Epithelial cell of proximal tubule (primary cell): ENCODE data around the gene SIKE1. TPM values are rescaled to one million over a fixed set of nuclear protein-coding genes. Genes with fewer than 3 reads are reported as not detected.
"Not testable (repeated sequence)": the region's sequence is repeated elsewhere in the genome, so short reads cannot be mapped to it uniquely, and the experiment has no call there.

ENCODE experiments used
- DNase-seq: peaks from one replicate; pipeline ENCODE4 v3.0.0-alpha.2; 2011; ENCODE audit warnings: low read depth
- H3K4me3 ChIP-seq: 2 replicates; pipeline ENCODE4 v1.5.1; 2011; ENCODE audit warnings: low read depth, mild to moderate bottlenecking, low read length
- total RNA-seq: library from RNA; depleted of rRNA; stranded (reverse); fragments of >200 nt; gene quantifications from 2 replicates; pipeline ENCODE4 v1.2.3, GENCODE V29; 2015
- TF ChIP-seq, protein P1 (sequence below): conservative IDR thresholded peaks from 2 replicates; pipeline ENCODE4 v1.5.1; 2012; ENCODE audit warnings: low read depth, mild to moderate bottlenecking, low read length

SIKE1 gene
- total RNA-seq, 1 donor from 2014 or later, result 34.8 TPM

DNA sequence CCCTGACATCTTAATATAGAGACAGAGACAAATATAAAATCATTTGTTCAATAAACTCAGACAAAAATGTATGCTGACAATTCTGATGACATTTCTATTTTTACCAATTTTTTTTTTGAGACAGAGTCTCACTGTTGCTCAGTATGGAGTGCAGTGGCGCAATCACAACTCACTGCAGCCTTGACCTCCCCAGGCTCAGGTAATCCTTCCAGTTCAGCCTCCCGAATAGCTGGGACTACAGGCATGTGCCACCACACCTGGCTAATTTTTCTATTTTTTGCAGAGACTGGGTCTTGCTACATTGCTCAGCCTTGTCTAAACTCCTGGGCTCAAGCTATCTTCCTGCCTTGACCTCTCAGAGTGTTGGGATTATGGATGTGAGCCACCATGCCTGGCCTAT, 13.6 kb upstream of the SIKE1 start:
- DNase-seq, result no peak
- TF ChIP-seq, protein P1, sequence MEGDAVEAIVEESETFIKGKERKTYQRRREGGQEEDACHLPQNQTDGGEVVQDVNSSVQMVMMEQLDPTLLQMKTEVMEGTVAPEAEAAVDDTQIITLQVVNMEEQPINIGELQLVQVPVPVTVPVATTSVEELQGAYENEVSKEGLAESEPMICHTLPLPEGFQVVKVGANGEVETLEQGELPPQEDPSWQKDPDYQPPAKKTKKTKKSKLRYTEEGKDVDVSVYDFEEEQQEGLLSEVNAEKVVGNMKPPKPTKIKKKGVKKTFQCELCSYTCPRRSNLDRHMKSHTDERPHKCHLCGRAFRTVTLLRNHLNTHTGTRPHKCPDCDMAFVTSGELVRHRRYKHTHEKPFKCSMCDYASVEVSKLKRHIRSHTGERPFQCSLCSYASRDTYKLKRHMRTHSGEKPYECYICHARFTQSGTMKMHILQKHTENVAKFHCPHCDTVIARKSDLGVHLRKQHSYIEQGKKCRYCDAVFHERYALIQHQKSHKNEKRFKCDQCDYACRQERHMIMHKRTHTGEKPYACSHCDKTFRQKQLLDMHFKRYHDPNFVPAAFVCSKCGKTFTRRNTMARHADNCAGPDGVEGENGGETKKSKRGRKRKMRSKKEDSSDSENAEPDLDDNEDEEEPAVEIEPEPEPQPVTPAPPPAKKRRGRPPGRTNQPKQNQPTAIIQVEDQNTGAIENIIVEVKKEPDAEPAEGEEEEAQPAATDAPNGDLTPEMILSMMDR, result no peak
- H3K4me3 ChIP-seq, result no peak overlapping the region

DNA sequence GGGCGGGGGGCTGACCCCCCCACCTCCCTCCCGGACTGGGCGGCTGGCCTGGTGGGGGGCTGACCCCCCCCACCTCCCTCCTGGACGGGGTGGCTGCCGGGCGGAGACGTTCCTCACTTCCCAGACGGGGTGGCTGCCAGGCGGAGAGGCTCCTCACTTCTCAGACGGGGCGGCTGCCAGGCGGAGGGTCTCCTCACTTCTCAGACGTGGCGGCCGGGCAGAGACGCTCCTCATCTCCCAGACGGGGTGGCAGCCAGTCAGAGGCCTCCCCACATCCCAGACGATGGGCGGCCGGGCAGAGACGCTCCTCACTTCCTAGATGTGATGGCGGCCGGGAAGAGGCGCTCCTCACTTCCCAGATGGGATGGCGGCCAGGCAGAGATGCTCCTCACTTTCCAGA, 10.1 kb upstream of the SIKE1 start:
- H3K4me3 ChIP-seq, DNase-seq: not testable (repeated sequence)

DNA sequence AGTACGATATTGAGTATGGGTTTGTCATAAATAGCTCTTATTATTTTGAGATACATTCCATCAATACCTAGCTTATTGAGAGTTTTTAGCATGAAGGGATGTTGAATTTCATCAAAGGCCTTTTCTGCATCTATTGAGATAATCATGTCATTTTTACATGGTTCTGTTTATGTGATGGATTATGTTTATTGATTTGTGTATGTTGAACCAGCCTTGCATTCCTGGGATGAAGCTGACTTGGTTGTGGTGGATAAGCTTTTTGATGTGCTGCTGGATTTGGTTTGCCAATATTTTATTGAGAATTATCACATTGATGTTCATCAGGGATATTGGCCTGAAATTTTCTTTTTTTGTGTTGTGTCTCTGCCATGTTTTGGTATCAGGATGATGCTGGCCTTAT, 6.0 kb upstream of the SIKE1 start:
- DNase-seq, H3K4me3 ChIP-seq: not testable (repeated sequence)

DNA sequence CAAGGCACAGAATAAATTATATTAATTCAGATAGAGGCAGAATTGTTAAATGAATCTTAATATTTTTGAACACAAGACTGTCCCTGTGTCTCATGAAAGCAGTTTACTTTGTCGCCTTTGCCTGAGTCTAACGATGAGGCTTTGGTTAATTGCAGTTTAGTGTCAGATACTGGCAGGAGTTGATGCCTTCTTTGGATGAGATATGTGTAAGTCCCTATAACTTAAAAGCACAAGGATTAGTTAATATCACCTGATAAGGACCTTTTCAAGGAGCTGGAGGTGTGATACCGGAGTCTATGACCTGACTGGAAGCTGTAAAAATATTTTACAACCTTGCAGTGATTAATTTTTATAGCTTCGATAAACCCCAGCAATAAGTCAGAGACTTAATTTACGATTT, 2.0 kb upstream of the SIKE1 start:
- TF ChIP-seq, protein P1, result no peak
- no peak overlapping the region for H3K4me3 ChIP-seq
- DNase-seq, result no peak

DNA sequence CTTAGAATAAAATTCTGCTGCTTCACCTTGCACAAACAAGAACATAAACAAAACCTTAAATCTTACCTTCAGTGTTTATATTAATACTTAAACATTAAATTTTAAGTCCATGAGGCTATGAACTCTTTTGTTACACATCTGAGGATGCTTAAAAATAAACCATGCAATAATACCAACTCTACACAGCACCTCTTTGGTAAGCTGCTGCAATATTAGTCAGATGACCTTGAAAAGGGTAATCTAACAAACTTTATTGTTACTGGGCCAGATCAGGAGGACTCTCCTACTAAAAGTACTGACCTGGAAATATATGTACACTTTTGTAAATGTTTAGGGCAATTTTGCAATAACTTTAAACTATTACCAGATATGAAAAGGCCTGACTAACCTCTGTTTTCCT, 763 bp downstream of the SIKE1 start:
- TF ChIP-seq, protein P1, result no peak
- peak overlapping the region; percentile 99 for H3K4me3 ChIP-seq
- DNase-seq, result no peak

DNA sequence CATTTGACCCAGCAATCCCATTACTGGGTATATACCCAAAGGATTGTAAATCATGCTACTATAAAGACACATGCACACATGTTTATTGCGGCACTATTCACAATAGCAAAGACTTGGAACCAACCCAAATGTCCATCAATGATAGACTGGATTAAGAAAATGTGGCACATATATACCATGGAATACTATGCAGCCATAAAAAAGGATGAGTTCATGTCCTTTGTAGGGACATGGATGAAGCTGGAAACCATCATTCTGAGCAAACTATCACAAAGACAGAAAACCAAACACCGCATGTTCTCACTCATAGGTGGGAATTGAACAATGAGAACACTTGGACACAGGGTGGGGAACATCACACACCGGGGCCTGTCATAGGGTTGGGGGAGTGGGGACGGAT, 3.8 kb downstream of the SIKE1 start:
- not testable (repeated sequence) for DNase-seq, H3K4me3 ChIP-seq

DNA sequence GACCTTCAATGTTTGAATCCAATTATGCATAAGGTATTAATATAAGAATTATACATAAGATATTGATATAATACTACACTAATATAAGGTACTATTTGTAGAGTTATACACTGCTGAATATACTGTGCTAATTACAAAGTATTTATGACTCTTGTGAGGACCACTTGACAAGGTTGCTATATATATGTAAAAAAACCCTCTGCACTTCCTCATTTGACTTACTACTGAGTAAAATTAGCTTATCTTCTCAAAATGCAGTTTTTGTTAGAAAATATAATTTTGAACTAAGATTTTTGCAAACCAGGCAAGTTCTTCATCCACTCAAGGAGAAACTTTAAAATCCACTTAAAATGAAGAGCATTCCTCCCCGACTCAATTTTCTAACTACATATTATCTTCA, 8.5 kb downstream of the SIKE1 start:
- no peak overlapping the region for H3K4me3 ChIP-seq
- TF ChIP-seq, protein P1, result no peak
- no peak for DNase-seq

DNA sequence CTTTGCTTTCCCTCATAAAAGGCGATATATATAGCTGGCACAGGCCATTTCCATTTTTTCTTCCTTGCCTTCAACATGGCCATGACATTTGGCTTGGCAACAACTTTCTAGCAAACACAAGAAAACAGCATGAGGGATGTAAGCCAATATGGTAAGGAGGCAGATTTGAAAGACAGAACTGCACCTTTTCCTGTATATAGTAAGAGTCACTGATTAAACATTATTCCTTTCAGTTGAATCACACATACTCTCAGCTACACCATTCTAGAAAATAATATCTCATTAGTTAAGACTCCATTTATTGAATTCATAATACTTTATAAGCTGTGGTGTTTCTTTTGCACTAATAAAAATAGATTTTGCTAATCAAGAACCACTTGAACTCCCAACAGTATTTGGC, 9.5 kb downstream of the SIKE1 start:
- no peak for DNase-seq
- no peak overlapping the region for H3K4me3 ChIP-seq
- TF ChIP-seq, protein P1, result no peak

DNA sequence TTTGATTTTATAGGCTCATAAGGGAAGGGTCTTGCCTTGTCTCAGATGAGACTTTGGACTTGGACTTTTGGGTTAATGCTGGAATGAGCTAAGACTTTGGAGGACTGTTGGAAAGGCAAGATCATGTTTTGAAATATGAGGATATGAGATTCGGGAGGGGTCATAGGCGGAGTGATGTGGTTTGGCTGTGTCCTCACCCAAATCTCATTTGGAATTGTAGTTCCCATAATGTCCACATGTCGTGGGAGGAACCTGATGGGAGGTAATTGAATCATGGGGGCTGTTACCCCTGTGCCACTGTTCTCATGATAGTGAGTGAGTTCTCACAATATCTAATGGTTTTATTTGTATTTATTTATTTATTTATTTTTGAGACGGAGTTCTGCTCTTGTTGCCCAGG, 15.8 kb downstream of the SIKE1 start:
- DNase-seq, result no peak
- TF ChIP-seq, protein P1, result peak; percentile 25
- H3K4me3 ChIP-seq, result no peak overlapping the region
